MCF 10A (cell line): Measurements from ENCODE around the gene B3GNT9. TPM values are rescaled to one million over a fixed set of nuclear protein-coding genes. Genes with fewer than 3 reads are reported as not detected.

Source experiments
- BruUV-seq: library from RNA; stranded (reverse); fragments of 400-500 nt; replicated peaks from 2 replicates; lab custom pipeline; 2021; lab: Mats Ljungman, UMichigan
- CTCF ChIA-PET: fragments of 300-600 bp; sonication (Branson Sonifier 250); formaldehyde crosslinking; extraction: SDS; loops from one replicate; lab custom pipeline; 2021; ENCODE audit warnings: antibody characterized with exemption, inconsistent platforms; lab: Yijun Ruan, JAX
- POLR2A ChIA-PET: fragments of 300-600, 350-650 bp; sonication (Branson Sonifier 250); formaldehyde crosslinking; extraction: SDS; loops from one replicate; lab custom pipeline; 2020; ENCODE audit warnings: antibody characterized with exemption, inconsistent platforms; lab: Yijun Ruan, JAX
- DNase-seq: peaks from one replicate; pipeline ENCODE4 v3.0.0-alpha.2; 2018; ENCODE audit not compliant: unreplicated experiment
- H3K27ac Mint-ChIP-seq: one replicate; pipeline ENCODE4 v1.8.0; 2022; ENCODE audit warnings: mild to moderate bottlenecking, low read depth, mixed read lengths; ENCODE audit not compliant: unreplicated experiment
- H3K27me3 Mint-ChIP-seq: one replicate; pipeline ENCODE4 v1.8.0; 2022; ENCODE audit warnings: mixed read lengths; ENCODE audit not compliant: insufficient read depth, unreplicated experiment
- H3K36me3 Mint-ChIP-seq: one replicate; pipeline ENCODE4 v1.8.0; 2022; ENCODE audit warnings: mild to moderate bottlenecking, moderate library complexity, mixed read lengths; ENCODE audit not compliant: insufficient read depth, unreplicated experiment
- H3K4me1 Mint-ChIP-seq: one replicate; pipeline ENCODE4 v1.8.0; 2022; ENCODE audit warnings: mixed read lengths; ENCODE audit not compliant: insufficient read depth, unreplicated experiment
- H3K4me3 Mint-ChIP-seq: one replicate; pipeline ENCODE4 v1.8.0; 2022; ENCODE audit warnings: mild to moderate bottlenecking, moderate library complexity, mixed read lengths; ENCODE audit not compliant: unreplicated experiment
- H3K9me3 Mint-ChIP-seq: one replicate; pipeline ENCODE4 v1.8.0; 2022; ENCODE audit warnings: mixed read lengths; ENCODE audit not compliant: unreplicated experiment
- CTCF ChIP-seq: fragments of 200-600 bp; IDR thresholded peaks from one replicate; pipeline ENCODE4 v1.8.0; 2022; ENCODE audit warnings: antibody characterized with exemption, mild to moderate bottlenecking; ENCODE audit not compliant: unreplicated experiment
- intact Hi-C: fragments of 100-400 bp; cut with micrococcal nuclease; formaldehyde crosslinking; loops from 2 replicates; pipeline ENCODE4 v1.14.1; 2022
- total RNA-seq: library from RNA; stranded (reverse); gene quantifications from 2 replicates; pipeline ENCODE4 v1.2.3, GENCODE V29; 2022

The B3GNT9 gene
- total RNA-seq, 1 experiment from 2014 or later = 0.84 TPM

DNA sequence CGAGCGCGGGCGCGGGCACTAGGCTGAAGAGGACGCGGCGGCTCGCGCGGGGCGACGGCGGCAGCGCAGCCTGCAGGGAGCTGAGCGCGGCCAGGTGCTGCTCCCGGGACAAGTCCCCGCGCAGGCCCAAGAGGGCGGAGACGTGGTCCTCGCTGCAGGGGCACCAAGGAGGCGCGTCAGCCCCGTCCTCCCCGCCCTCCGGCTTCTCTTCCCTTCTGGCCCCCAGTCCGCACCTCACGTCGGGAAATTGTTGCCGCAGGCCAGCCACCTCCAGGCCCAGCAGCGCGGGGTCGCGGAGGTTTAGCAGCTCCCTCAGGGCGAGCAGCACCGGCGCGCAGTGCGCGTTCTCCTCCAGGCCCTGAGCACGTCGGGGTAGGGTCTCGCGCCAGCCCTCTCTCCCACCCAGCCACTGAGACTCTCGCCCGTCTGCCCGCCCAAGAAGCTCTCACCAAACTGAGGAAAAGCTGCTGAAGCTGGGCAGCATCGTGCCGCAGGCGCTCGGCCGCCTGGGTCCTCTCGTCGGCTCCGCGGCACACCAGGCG is 33.7 kb upstream of the B3GNT9 start:
- CTCF ChIA-PET = interaction anchor here (0.5 to 2.2 kb wide), 18 partner anchors 9 to 541 kb away, joined by 3 to 12 read pairs (median 4); partner anchors contain the start of genes CES4A, ELMO3, FBXL8 and TRADD
- Mint-ChIP-seq H3K4me3 (no peak overlapping the region), H3K27ac (no peak overlapping the region), H3K9me3 (no peaks in the 10 kb centered on the region), H3K36me3 (no peaks in the 10 kb centered on the region), H3K4me1 (peaks cover 5% of the 10 kb centered on the region), H3K27me3 (no peaks in the 10 kb centered on the region)
- POLR2A ChIA-PET = interaction anchor here (0.7 to 4.9 kb wide), 13 partner anchors 10 to 196 kb away, joined by 3 to 46 read pairs (median 3); partner anchors contain the start of genes CES4A, FBXL8, FHOD1 and NOL3
- no peak for TF ChIP-seq CTCF
- no peak for DNase-seq
- intact Hi-C loops = loop anchor here (2.0 to 5.0 kb wide), 2 partner anchors 208 to 287 kb away; no protein-coding TSS in a partner anchor
- no TSS peak for BruUV-seq

- ChIA-PET POLR2A (interaction anchor here (0.7 to 4.9 kb wide), 16 partner anchors 9 to 195 kb away, joined by 3 to 46 read pairs (median 4); partner anchors contain the start of genes CES4A, ELMO3, FBXL8 and FHOD1), CTCF (interaction anchor here (0.8 to 1.9 kb wide), 6 partner anchors 9 to 230 kb away, joined by 3 to 12 read pairs (median 8); partner anchors contain the start of gene ELMO3)
- BruUV-seq = TSS peak; percentile 40
- Mint-ChIP-seq H3K4me1 (peaks cover 9% of the 10 kb centered on the region), H3K27ac (no peak within 1 kb of the TSS), H3K36me3 (peaks cover 2% of the 10 kb centered on the region), H3K4me3 (no peak within 1 kb of the TSS), H3K9me3 (no peaks in the 10 kb centered on the region), H3K27me3 (no peaks in the 10 kb centered on the region)
- DNase-seq = peak; percentile 98
- intact Hi-C loops = loop anchor here (2.0 to 5.0 kb wide), 2 partner anchors 207 to 287 kb away; no protein-coding TSS in a partner anchor
- TF ChIP-seq CTCF = no peak
Measured at GRCh38 chr16:67183627-67184452, 33.0 kb upstream of the B3GNT9 start, which contains the start of gene MATCAP1. MATCAP1 (minus strand) TSS chr16:67183963; CDS start chr16:67180610, 3,353 bp downstream.

- no peaks in the 10 kb centered on the region for H3K9me3 Mint-ChIP-seq
- no TSS peak for BruUV-seq
- CTCF ChIA-PET = interaction anchor here (0.6 to 1.9 kb wide), 4 partner anchors 8 to 26 kb away, joined by 3 to 8 read pairs (median 4); partner anchors contain the start of gene ELMO3
Measured at GRCh38 chr16:67183284-67183626, 32.5 kb upstream of the B3GNT9 start.

More at GRCh38 chr16:67183284-67183626, 32.5 kb upstream of the B3GNT9 start:
- no peak overlapping the region for H3K4me3 Mint-ChIP-seq
- peaks cover 13% of the 10 kb centered on the region for H3K4me1 Mint-ChIP-seq
- DNase-seq = no peak
- H3K27ac Mint-ChIP-seq = no peak overlapping the region
- POLR2A ChIA-PET = interaction anchor here (0.8 to 4.9 kb wide), 12 partner anchors 9 to 128 kb away, joined by 3 to 46 read pairs (median 7); partner anchors contain the start of genes ELMO3, FBXL8, FHOD1 and NOL3
- no peak for TF ChIP-seq CTCF
- peaks cover 8% of the 10 kb centered on the region for H3K36me3 Mint-ChIP-seq
- no peaks in the 10 kb centered on the region for H3K27me3 Mint-ChIP-seq
- intact Hi-C loops = loop anchor here (5.0 kb wide), 1 partner anchor 286 kb away; no protein-coding TSS in a partner anchor
